Right lobe of liver (tissue), 6 donors: Measurements from ENCODE around the gene CPTP. TPM values are rescaled to one million over a fixed set of nuclear protein-coding genes. Genes with fewer than 3 reads are reported as not detected.

Experiments used
- ATAC-seq, 4 donors: fragments of 200-7000 bp; cut with Tn5 transposase; one replicate each; pipeline ENCODE4 v1.9.1; 2020; ENCODE audit warnings: mild to moderate bottlenecking in 4 of 4, moderate library complexity in 4 of 4
- DNase-seq, 3 donors: peaks; one replicate each; pipeline ENCODE4 v3.0.0-alpha.2; 2020
- H3K27ac ChIP-seq, 3 donors: fragments of 200-600 bp; one replicate each; pipeline ENCODE4 v1.8.0; 2022
- H3K27me3 ChIP-seq, 2 donors: fragments of 200-600 bp; one replicate each; pipeline ENCODE4 v1.8.0; 2022
- H3K36me3 ChIP-seq, 4 donors: fragments of 200-600 bp; sonication (generic) in 1 of 4; one replicate each; pipeline versions ENCODE4 v1.5.1 to v1.8.0; 2017 to 2022; ENCODE audit warnings: control low read depth in 1 of 4
- H3K4me1 ChIP-seq, 4 donors: fragments of 200-600 bp; sonication (generic) in 1 of 4; one replicate each; pipeline versions ENCODE4 v1.5.1 to v1.8.0; 2017 to 2022; ENCODE audit warnings: control low read depth in 1 of 4
- H3K4me3 ChIP-seq, 3 donors: fragments of 200-600 bp; one replicate each; pipeline ENCODE4 v1.8.0; 2022
- H3K9me3 ChIP-seq, 4 donors: fragments of 200-600 bp; sonication (generic) in 1 of 4; one replicate each; pipeline versions ENCODE4 v1.5.1 to v1.8.0; 2017 to 2022; ENCODE audit warnings: control low read depth in 1 of 4
- POLR2A ChIP-seq: fragments of 450-650 bp; IDR thresholded peaks from one replicate; pipeline ENCODE4 v1.6.1; 2017; ENCODE audit warnings: antibody characterized with exemption, mild to moderate bottlenecking
- WGBS: methylation state at CpG from one replicate; pipeline ENCODE4 v1.1.6; 2018; ENCODE audit warnings: low coverage, low lambda C conversion rate; ENCODE audit not compliant: insufficient coverage; ENCODE audit errors: missing lambda C conversion rate; 5-methylcytosine and 5-hydroxymethylcytosine counted together
- intact Hi-C, 2 donors: fragments of 100-400 bp; cut with DNase I; formaldehyde crosslinking; loops; one replicate each; pipeline versions ENCODE4 v1.11.2 to v1.14.1; 2022
- total RNA-seq, 6 experiments: library from RNA; depleted of rRNA in 2 of 6; stranded (reverse); fragments of >200 nt in 2 of 6; fragmentation: NEBNext Ultra II Directional in 3 of 6; extraction: Animal tissue kit (Norgen Biotek cat#: 25700) in 3 of 6; gene quantifications; one replicate each; pipeline versions ENCODE4 v1.1.0 to v1.2.4, GENCODE V29; 2016 to 2023
- TF ChIP-seq, protein P1 (sequence below), 4 donors: fragments of 200-600 bp in 3 of 4; fragments of 450-650 bp in 1 of 4; IDR thresholded peaks; one replicate each; pipeline versions ENCODE4 v1.5.1 to v1.8.0; 2016 to 2022; ENCODE audit warnings: antibody characterized with exemption in 4 of 4, mild to moderate bottlenecking in 2 of 4
- donor health status: DM: no; HTN: yes; CAD: no.
- donor health status: DM: no; HTN: no; CAD: no.
- donor health status: DM: no; HTN: no; CAD: no.
- donor health status: DM: no; HTN: yes; CAD: no.
- donor health status: DM: no; HTN: yes; CAD: no.

Gene CPTP
- total RNA-seq, 6 experiments from 2014 or later: 26.9 to 57.7 (median 33.1) TPM

DNA sequence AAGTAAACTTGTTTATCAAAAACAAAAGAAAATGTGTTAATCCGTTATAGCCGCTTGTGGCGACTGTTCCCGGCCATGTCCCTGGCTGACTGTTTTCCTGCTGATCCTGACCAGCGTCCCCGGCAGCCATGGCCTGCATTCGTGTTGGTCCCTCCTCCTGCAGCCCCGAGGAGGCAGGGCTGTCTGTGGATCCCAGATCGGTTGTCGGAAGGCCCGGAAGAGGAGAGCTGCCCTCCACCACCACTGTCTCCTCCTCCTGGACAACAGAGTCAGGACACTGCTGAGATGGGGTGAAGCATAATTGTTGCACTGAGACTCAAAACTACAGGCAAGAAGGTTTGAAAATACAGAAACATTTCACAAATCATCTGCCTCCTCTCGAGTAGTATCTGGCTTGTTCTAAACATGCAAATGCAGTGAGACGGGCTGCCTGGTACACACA is 37.4 kb downstream of the CPTP start:
- Histone ChIP-seq H3K27me3 (no peaks in the 10 kb centered on the region), H3K27ac (no peak overlapping the region), H3K9me3 (no peaks in the 10 kb centered on the region), H3K36me3 (no peaks in the 10 kb centered on the region), H3K4me3 (no peak overlapping the region), H3K4me1 (no peaks in the 10 kb centered on the region)
- ATAC-seq (peak in 3 of 4 donors; percentile 16 to 43 (median 30)), DNase-seq (no peak)
- WGBS: 48% methylated on average over 5 of the region's 13 CpGs
- TF ChIP-seq POLR2A: no peak
- TF ChIP-seq, protein P1, sequence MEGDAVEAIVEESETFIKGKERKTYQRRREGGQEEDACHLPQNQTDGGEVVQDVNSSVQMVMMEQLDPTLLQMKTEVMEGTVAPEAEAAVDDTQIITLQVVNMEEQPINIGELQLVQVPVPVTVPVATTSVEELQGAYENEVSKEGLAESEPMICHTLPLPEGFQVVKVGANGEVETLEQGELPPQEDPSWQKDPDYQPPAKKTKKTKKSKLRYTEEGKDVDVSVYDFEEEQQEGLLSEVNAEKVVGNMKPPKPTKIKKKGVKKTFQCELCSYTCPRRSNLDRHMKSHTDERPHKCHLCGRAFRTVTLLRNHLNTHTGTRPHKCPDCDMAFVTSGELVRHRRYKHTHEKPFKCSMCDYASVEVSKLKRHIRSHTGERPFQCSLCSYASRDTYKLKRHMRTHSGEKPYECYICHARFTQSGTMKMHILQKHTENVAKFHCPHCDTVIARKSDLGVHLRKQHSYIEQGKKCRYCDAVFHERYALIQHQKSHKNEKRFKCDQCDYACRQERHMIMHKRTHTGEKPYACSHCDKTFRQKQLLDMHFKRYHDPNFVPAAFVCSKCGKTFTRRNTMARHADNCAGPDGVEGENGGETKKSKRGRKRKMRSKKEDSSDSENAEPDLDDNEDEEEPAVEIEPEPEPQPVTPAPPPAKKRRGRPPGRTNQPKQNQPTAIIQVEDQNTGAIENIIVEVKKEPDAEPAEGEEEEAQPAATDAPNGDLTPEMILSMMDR (IDR thresholded peaks at IDR 0.05): no peak
- intact Hi-C loops: no loop called here

DNA sequence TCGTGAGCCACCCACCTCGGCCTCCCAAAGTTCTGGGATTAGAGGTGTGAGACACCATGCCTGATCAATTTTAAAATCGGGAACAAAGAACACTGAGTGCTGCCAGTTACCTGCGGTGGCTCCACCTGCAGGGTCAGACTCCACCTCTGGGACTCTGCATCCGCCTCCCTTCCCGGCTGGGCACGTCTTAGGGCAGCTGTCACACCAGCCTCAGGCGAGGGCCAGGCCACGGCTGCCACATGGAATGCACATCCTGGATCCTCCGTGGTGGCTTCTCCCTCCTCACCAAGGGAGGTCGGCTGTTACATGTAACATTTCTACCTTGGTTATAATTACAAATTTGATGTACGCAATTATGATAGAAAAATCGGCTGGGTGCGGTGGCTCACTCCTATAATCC is 39.7 kb downstream of the CPTP start:
- no peak for ATAC-seq
- WGBS: 76% methylated on average over 2 of the region's 14 CpGs

DNA sequence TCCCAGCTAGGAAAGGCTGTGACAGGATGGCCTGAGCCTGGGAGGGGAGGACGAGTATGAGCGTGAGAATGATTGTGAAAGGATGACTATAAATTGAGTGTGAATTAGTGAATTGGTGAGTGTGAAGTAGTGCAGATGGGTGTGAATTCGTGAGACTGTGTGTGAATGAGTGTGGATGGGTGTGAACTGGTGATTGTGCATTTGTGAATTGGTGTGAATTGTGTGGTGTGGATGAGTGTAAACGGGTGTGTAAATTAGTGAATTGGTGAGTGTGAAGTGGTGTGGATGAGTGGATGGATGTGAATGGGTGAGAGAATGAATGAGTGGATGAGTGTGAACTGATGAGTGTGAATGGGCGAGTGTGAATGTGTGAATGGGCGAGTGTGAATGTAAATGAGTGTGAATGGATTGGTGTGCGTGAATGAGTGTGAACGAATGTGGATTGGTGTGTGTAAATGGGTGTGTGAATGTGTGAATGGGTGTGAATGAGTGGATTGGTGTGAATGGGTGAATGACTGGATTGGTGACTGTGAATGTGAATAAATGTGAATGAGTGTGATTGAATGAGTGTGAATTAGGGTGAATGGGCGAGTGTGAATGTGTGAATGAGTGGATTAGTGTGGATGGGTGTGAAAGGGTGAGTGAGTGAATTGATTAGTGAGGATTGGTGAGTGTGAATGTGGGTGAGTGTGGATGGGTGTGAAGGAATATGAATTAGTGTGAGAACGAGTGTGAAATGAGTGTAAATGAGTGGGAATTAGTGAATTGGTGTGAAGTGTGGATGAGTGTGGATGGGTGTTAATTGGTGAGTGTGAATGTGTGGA is 41.5 kb downstream of the CPTP start:
- H3K27me3 ChIP-seq: no peaks in the 10 kb centered on the region
- H3K4me1 ChIP-seq: no peaks in the 10 kb centered on the region
- DNase-seq (no peak), ATAC-seq (no peak)
- H3K36me3 ChIP-seq: no peaks in the 10 kb centered on the region
- intact Hi-C loops: no loop called here
- H3K4me3 ChIP-seq: no peak overlapping the region
- TF ChIP-seq, protein P1 (IDR thresholded peaks at IDR 0.05): no peak
- TF ChIP-seq POLR2A: no peak
- H3K27ac ChIP-seq: no peak overlapping the region
- WGBS: 71% methylated on average over 10 of the region's 10 CpGs
- no peaks in the 10 kb centered on the region for H3K9me3 ChIP-seq

More for the DNA sequence above, 39.7 kb downstream of the CPTP start:
- Histone ChIP-seq H3K4me1 (no peaks in the 10 kb centered on the region), H3K36me3 (no peaks in the 10 kb centered on the region), H3K9me3 (no peaks in the 10 kb centered on the region), H3K27ac (no peak overlapping the region), H3K4me3 (no peak overlapping the region), H3K27me3 (no peaks in the 10 kb centered on the region)
- TF ChIP-seq POLR2A: no peak
- TF ChIP-seq, protein P1 (IDR thresholded peaks at IDR 0.05): no peak
- no peak for DNase-seq
- intact Hi-C loops: no loop called here

DNA sequence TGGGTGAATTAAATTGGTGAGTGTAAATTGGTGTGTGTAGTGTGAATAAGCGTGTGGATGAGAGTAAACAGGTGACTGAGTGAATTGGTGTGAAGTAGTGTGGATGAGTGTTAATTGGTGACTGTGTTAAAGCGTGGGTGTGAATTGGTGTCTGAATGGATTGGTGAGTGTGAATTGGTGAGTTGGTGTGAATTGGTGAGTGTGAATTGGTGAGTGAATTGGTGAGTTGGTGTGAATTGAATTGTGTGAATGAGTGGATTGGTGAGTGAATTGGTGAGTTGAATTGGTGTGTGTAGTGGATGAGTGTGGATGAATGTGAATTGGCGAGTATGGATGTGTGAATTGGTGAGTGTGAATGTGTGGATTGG is 42.1 kb downstream of the CPTP start:
- Histone ChIP-seq H3K4me3 (no peak overlapping the region), H3K4me1 (peaks cover 0 to under 1% (median 0%) of the 10 kb centered on the region in 4 donors), H3K36me3 (no peaks in the 10 kb centered on the region), H3K27ac (no peak overlapping the region), H3K27me3 (no peaks in the 10 kb centered on the region), H3K9me3 (no peaks in the 10 kb centered on the region)
- DNase-seq (no peak), ATAC-seq (no peak)
- WGBS: 93% methylated on average over 3 of the region's 3 CpGs
- TF ChIP-seq, protein P1 (IDR thresholded peaks at IDR 0.05): no peak
- no peak for TF ChIP-seq POLR2A
- intact Hi-C loops: no loop called here
